Stimulated activated CD8-positive, alpha-beta memory T cell treated with anti-CD3 and anti-CD28 coated beads, Interleukin-4, amount 100 ng/mL, for 24 hours (primary cell): ENCODE results near the gene RAB15.
"Not testable (repeated sequence)": the region's sequence is repeated elsewhere in the genome, so short reads cannot be mapped to it uniquely, and the experiment has no call there.

Experiments used
- DNase-seq: peaks from one replicate; pipeline ENCODE4 v3.0.0-alpha.2; 2020; ENCODE audit warnings: low read depth

RAB15 gene

GRCh38 chr14:64937171-64937820 is 34.8 kb downstream of the RAB15 start:
- no peak for DNase-seq

GRCh38 chr14:64935508-64935907 is 36.6 kb downstream of the RAB15 start:
- DNase-seq: no peak

- DNase-seq: no peak
These were observed 37.7 kb downstream of the RAB15 start for GRCh38 chr14:64934338-64934929.

- DNase-seq: no peak
These were observed 39.9 kb downstream of the RAB15 start for GRCh38 chr14:64932231-64932630.

- no peak for DNase-seq
These were observed 41.0 kb downstream of the RAB15 start for GRCh38 chr14:64931123-64931522.

- no peak for DNase-seq
These were observed 41.9 kb downstream of the RAB15 start for GRCh38 chr14:64930085-64930843.

- DNase-seq: no peak
These were observed 43.1 kb downstream of the RAB15 start for GRCh38 chr14:64929014-64929359.

GRCh38 chr14:64928239-64929013 is 43.7 kb downstream of the RAB15 start:
- DNase-seq: no peak

GRCh38 chr14:64927031-64927430 is 45.1 kb downstream of the RAB15 start:
- no peak for DNase-seq

- DNase-seq: no peak
These were observed 45.6 kb downstream of the RAB15 start for GRCh38 chr14:64926398-64926995.

GRCh38 chr14:64923015-64923414 is 49.1 kb downstream of the RAB15 start:
- no peak for DNase-seq

- DNase-seq: no peak
These were observed 51.7 kb downstream of the RAB15 start for GRCh38 chr14:64920465-64920864.

GRCh38 chr14:64919618-64920017 is 52.5 kb downstream of the RAB15 start:
- DNase-seq: no peak

- no peak for DNase-seq
These were observed 52.9 kb downstream of the RAB15 start for GRCh38 chr14:64919215-64919614.

GRCh38 chr14:64918216-64918615 is 53.9 kb downstream of the RAB15 start:
- DNase-seq: no peak

GRCh38 chr14:64915797-64916196 is 56.3 kb downstream of the RAB15 start:
- no peak for DNase-seq

GRCh38 chr14:64915029-64915424 is 57.1 kb downstream of the RAB15 start:
- no peak for DNase-seq

- DNase-seq: peak; percentile 95
These were observed 57.7 kb downstream of the RAB15 start, which contains the start of gene CHURC1 for GRCh38 chr14:64914237-64915028. Gene CHURC1 (plus strand): TSS chr14:64914455. CDS start chr14:64914496, 41 bp downstream.

GRCh38 chr14:64913477-64913876 is 58.7 kb downstream of the RAB15 start:
- DNase-seq: not testable (repeated sequence)

GRCh38 chr14:64912261-64912660 is 59.9 kb downstream of the RAB15 start:
- no peak for DNase-seq

- no peak for DNase-seq
These were observed 61.2 kb downstream of the RAB15 start for GRCh38 chr14:64910847-64911495.
